Bronchus fibroblast of lung (primary cell): ENCODE data around the gene GJA3. TPM values are rescaled to one million over a fixed set of nuclear protein-coding genes. Genes with fewer than 3 reads are reported as not detected.

ENCODE experiments used
- total RNA-seq: library from RNA; depleted of rRNA; stranded (reverse); fragments of >200 nt; gene quantifications from 2 replicates; pipeline ENCODE4 v1.2.3, GENCODE V29; 2015

GJA3 gene
- 0.30 and 0.34 TPM in 2 replicates for total RNA-seq

DNA sequence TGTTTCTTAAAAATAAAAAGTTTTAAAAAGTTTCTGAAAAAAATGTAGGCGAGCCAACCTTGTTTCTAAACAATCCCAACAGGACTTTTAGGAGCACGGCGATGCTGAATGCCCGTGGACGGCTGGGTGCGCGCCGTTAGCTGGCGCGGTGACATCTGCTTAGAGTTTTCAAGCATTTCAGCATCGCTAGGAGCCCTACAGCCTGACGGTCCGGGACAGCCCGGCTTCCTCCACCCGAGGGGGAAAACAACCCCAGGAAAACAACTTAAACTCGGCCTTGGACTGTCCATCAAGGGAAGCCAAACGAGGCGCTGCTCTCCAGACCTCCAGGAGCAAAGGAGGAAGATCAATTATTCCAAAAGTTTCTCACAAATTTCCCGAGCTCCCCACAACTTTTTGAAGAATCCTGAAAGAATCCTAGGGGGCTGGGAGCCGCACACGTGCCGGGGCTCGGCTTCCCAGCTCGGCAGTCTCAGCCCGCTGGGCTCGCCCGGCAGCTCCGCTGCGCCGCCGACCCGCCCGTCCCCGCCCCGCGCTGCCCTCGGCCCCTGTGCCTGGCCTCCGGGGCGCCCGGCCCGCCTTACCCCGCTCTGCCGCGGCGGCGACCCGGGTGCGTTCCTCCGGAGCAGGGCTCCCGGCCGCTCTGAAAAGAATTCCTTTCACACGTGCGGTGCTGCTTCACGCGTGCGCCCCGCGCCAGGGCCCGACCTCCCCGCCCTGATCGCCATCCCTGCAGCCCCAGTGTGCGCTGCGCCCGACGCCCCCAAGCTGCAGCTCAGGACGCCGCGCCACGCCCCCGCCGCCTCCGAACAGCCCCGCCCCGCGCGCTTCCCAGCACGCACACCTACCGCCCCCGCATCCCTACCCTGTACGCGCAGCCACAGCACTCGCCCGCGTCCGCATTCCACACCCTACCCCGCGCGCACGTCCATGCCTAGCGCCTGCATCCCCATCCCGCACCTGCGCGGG lies at the start of gene GJA3:
TSS of gene GJA3 (minus strand) at position 747 of the 969 bp plus-strand sequence. CDS start 17,764 bp downstream, outside the sequence.

DNA sequence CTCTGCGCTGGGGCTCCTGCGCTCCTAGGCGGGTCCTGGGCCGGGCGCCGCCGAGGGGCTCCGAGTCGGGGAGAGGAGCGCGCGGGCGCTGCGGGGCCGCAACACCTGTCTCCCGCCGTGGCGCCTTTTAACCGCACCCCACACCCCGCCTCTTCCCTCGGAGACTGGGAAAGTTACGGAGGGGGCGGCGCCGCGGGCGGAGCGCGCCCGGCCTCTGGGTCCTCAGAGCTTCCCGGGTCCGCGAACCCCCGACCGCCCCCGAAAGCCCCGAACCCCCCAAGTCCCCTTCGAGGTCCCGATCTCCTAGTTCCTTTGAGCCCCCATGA lies 31.9 kb upstream of the GJA3 start, which contains the start of gene GJB2:
TSS of gene GJB2 (minus strand) at position 103 of the 326 bp plus-strand sequence. CDS start 3,357 bp downstream, outside the sequence.

Other genes starting within 250 kb of the GJA3 start
- gene ZMYM2, start 202.3 kb downstream of the GJA3 start, total RNA-seq: 11.7 and 17.1 TPM in 2 replicates
- under 0.01 TPM in 1 of 2 replicates, not detected in the other for gene GJB2, start 31.9 kb upstream of the GJA3 start, total RNA-seq
- gene GJB6, start 71.3 kb upstream of the GJA3 start, total RNA-seq: not detected in 2 replicates